Medulla oblongata (tissue), 1 donor: ENCODE results near the gene OR10P1.
"Not testable (repeated sequence)": the region's sequence is repeated elsewhere in the genome, so short reads cannot be mapped to it uniquely, and the experiment has no call there.

Source experiments
- DNase-seq: peaks from one replicate; pipeline ENCODE4 v3.0.0-alpha.2; 2015; ENCODE audit errors: extremely low spot score

Gene OR10P1, protein sequence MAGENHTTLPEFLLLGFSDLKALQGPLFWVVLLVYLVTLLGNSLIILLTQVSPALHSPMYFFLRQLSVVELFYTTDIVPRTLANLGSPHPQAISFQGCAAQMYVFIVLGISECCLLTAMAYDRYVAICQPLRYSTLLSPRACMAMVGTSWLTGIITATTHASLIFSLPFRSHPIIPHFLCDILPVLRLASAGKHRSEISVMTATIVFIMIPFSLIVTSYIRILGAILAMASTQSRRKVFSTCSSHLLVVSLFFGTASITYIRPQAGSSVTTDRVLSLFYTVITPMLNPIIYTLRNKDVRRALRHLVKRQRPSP

GRCh38 chr12:55636853-55637252 lies at the start of gene OR10P1:
Gene OR10P1, plus strand, starts transcription at chr12:55636892. Its CDS starts 0 bp downstream, at chr12:55636892.
- no peak for DNase-seq

DNA sequence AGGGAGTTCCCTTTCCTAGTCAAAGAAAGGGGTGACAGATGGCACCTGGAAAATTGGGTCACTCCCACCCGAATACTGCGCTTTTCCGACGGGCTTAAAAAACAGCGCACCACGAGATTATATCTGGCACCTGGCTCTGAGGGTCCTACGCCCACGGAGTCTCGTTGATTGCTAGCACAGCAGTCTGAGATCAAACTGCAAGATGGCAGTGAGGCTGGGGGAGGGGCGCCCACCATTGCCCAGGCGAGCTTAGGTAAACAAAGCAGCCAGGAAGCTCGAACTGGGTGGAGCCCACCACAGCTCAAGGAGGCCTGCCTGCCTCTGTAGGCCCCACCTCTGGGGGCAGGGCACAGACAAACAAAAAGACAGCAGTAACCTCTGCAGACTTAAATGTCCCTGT lies 46.5 kb upstream of the OR10P1 start:
- not testable (repeated sequence) for DNase-seq

DNA sequence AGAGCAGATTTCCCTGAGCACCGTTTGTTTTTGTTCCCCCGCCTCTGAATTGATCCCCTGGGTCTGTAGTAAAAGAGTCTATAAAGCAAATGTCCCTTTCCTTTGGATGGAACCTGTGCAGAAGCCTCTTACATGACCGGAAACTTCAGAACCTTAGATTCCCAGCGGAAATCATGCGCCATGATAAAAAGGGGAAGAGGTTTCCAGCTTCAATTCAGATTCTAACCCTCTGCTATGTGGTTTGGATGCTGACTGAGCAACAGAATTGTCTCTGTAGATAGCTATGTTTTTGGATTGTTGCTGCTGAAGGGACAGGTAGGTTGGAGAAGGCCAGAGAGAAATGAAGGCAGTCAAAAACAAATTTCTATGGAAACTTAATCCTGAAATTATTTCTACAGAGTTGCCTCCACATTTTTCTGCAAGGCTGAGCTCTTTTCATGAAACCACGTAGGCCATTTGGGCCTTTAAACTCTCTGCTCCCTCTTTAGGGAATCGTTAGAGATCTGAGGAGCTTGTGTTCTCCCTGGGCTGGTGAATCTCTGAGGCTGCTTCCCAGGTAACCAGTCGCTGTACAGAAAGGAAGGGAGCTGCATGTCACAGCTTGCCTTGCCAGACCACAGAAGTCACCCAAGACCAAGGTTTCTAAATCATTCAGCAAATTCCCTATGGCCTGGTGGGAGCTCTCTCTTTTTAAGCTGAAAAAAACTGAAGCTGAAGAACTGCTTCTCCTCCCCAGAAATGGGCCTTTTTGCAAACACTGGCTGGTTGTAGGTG lies 28.7 kb upstream of the OR10P1 start:
- no peak for DNase-seq

DNA sequence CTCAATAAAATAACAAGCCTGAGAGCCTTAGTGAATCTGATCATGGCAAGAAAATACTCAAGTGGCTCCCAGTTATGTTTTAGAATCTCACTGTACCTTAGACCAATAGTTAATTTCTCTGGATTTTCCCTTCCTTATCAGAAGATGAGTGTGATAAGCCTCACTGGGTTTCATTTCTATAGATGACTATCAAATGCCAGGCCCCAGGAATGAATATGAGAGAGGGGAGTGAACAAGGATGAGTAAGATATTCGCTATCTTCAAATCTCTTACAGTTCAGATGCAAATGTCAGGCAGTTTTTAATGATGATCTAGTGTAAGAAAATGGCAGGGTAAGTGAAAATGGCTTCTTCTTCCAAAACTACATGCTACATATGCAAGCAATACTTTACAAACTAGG lies 26.1 kb upstream of the OR10P1 start:
- no peak for DNase-seq

DNA sequence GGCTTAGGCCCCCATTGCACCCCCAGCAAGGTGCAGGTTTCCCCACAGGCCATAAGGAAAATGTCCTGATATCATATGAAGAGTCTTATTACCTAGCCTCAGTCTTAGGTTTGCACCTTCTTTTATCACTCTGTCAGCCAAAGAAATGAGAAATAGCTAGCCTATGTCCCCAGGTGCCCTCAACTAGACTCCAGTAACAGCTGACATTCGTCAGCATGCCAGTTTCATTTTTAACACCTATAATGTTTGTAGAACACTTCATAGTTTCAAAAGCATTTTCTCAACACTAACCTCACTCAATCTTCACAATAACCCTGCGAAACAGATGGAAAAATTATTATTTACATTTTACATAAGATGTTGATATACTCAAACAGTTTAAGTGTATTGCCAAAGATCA lies 24.0 kb upstream of the OR10P1 start:
- no peak for DNase-seq

DNA sequence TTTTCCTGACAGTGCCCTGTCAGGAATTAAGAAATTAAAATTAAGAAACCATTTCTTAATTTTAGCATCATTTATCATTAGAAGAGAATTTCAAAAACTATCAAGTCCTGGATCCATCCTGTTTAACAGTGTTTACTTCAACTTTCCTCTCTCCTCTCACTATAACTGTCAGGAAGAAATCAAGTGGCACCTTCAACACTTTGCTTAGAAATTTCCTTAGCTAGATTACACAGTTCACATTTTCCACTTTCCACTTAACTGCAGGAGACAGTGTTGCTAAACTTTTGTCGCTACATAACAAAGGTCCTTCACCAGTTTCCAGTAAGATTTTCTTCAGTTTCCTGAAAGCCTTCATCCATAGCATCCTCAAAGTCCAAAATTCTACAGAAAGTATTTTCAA lies 21.9 kb upstream of the OR10P1 start:
- no peak for DNase-seq

GRCh38 chr12:55619354-55620138 lies 17.1 kb upstream of the OR10P1 start:
- peak; percentile 94 for DNase-seq

- no peak for DNase-seq
Measured at GRCh38 chr12:55624056-55624455, 12.6 kb upstream of the OR10P1 start.

GRCh38 chr12:55626154-55626553 lies 10.5 kb upstream of the OR10P1 start:
- DNase-seq = peak; percentile 8

- no peak for DNase-seq
Measured at GRCh38 chr12:55629058-55629841, 7.4 kb upstream of the OR10P1 start.

DNA sequence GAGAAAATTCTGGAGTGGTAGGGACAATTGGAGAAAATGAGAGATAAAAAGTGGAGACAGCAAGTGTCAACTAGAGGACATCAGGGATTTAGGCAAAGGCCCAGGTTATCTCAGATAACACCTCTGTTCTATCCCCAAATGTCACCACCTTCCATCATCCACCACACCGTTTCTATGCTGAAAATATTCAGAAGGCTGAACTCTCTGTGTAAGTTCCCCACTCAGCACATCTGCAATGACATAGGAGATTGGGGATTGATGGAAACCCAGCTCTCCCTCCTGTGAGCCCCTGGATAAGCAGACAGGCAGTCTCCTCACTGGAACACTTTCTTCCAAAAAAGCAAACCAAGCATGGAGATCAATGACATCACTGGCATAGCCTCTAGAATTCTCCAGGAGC lies 5.6 kb upstream of the OR10P1 start:
- DNase-seq = no peak

DNA sequence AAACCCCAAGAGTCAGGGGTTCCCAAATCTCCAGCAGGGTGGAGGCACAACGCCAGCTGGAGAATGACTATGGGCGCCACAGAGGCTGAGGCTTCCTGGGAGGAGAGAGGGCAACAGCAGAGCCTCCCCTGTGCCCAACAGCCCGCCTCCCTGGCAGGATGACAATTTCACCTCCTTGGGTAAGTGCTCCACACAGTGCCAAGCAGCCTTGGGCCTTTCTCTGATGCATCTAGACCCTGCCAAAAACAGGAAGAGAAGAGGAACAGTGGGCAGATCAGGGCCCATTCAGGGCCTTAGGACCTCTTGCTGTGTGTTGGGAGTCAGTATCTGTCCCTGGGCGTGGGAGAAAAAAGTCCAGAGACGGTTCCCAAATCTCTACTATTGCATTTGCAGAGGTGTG lies 5.0 kb upstream of the OR10P1 start:
- no peak for DNase-seq

DNA sequence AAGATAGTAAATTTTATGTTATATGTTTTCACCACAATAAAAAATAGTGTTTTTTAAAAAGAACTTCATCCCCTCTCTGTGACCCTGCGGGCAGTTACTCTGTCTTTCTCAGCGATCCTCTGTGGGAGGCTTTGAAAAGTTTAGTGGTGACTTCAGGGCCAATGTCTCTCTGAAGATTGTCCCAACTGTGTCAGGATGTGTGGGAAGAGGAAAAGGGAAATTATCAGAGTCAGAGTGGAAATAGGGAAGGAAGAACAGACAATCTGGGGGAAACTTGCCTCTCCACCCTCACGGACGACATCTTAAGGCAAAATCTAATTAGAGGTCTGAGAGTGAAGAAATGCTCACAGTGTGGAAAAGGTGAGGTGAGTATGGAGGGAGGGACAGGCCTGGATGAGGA lies 3.5 kb upstream of the OR10P1 start:
- DNase-seq = no peak

GRCh38 chr12:55636116-55636655 lies 506 bp upstream of the OR10P1 start:
- no peak for DNase-seq

- DNase-seq = no peak
Measured at GRCh38 chr12:55637467-55637866, 775 bp downstream of the OR10P1 start.

- no peak for DNase-seq
Measured at GRCh38 chr12:55641595-55641994, 4.9 kb downstream of the OR10P1 start.

DNA sequence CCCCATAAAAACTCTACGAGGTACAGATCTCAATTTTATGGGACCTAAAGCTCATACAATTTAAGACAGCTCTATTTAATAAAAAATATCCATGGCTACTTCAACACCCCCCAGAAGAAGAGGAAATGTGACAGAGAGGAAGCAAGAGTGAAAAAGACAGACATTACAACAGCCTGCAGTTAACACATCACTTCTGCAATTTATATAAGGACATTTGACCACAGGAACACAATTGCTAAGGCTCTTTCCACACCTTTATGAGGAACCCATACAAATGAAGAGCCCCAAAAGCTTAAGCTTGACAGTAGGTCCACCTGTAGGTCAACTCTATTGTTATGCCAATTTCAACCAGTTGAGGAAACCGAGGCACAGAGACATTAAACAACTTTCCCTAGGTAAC lies 5.6 kb downstream of the OR10P1 start:
- peak; percentile 67 for DNase-seq

DNA sequence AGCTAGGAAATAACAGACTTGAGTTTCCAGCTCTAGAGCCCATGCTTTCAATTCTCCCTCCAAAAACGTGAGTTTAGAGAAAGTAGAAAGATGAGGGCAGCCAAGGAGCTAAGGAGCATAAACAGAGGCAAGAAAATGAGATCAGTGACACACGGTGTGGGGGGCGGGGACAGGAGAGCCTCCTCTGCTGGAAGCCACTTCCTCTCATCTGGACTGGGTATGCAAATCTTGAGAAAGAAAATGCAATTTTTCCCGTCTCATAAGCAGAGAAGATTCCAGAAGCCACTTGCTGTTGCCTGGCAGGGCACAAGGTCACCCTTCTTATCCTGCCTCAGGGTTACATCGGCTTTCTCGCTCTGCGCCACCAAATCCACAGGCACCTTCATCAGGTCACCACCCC lies 6.0 kb downstream of the OR10P1 start:
- peak; percentile 23 for DNase-seq

- no peak for DNase-seq
Measured at GRCh38 chr12:55644591-55644990, 7.9 kb downstream of the OR10P1 start.

- DNase-seq = no peak
Measured at GRCh38 chr12:55647027-55647426, 10.3 kb downstream of the OR10P1 start.

GRCh38 chr12:55650620-55651298 lies 14.1 kb downstream of the OR10P1 start:
- not testable (repeated sequence) for DNase-seq
